Measurements from ENCODE around the gene ALKBH3.
A peak's percentile ranks its signal among the peaks of the same experiment; 100 is the strongest.

ALKBH3 gene

GRCh38 chr11:43931717-43932039 is 51.0 kb downstream of the ALKBH3 start:
- no peaks in the 10 kb centered on the region for H3K36me3 ChIP-seq (ENCODE audit: control insufficient read depth, insufficient read depth, low read length)
- no peak overlapping the region for H3K9ac ChIP-seq (ENCODE audit: low read depth, low read length)
- peaks cover 23% of the 10 kb centered on the region for H3K4me1 ChIP-seq (ENCODE audit: control insufficient read depth, insufficient read depth, low read length)
- no peaks in the 10 kb centered on the region for H3K27me3 ChIP-seq (ENCODE audit: control insufficient read depth, insufficient read depth, low read length)
- no peak overlapping the region for H3K4me3 ChIP-seq (ENCODE audit: low read depth, low read length)
- no peak overlapping the region for H3K27ac ChIP-seq (ENCODE audit: low read depth, low read length)
- H3K9me3 ChIP-seq (ENCODE audit: control insufficient read depth, insufficient read depth, low read length): no peaks in the 10 kb centered on the region

DNA sequence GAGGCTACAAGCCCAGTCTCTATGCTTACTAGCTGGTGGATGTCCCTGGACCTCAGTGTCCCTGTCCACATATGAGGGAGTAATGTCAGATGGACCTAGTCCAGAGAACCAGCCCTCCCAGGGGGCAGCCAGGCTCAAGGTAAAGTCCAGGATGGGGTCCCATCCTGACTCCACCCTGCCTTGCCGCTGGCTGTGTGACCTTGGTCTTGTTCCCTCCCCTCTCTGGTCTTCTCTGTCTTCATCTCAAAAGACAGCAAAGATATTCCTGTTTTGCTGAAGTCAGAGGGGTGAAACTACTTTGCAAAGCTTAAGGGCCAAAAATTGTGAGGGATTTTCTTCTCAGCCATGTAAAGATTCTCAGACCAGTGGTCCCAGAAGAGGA is 52.6 kb downstream of the ALKBH3 start:
- Histone ChIP-seq H3K9me3 (ENCODE audit: control insufficient read depth, insufficient read depth, low read length) (no peaks in the 10 kb centered on the region), H3K27ac (ENCODE audit: low read depth, low read length) (no peak overlapping the region), H3K4me3 (ENCODE audit: low read depth, low read length) (no peak overlapping the region), H3K4me1 (ENCODE audit: control insufficient read depth, insufficient read depth, low read length) (peaks cover 12% of the 10 kb centered on the region; the same call in 1 of the 2 replicates), H3K9ac (ENCODE audit: low read depth, low read length) (no peak overlapping the region), H3K27me3 (ENCODE audit: control insufficient read depth, insufficient read depth, low read length) (no peaks in the 10 kb centered on the region), H3K36me3 (ENCODE audit: control insufficient read depth, insufficient read depth, low read length) (no peaks in the 10 kb centered on the region)

DNA sequence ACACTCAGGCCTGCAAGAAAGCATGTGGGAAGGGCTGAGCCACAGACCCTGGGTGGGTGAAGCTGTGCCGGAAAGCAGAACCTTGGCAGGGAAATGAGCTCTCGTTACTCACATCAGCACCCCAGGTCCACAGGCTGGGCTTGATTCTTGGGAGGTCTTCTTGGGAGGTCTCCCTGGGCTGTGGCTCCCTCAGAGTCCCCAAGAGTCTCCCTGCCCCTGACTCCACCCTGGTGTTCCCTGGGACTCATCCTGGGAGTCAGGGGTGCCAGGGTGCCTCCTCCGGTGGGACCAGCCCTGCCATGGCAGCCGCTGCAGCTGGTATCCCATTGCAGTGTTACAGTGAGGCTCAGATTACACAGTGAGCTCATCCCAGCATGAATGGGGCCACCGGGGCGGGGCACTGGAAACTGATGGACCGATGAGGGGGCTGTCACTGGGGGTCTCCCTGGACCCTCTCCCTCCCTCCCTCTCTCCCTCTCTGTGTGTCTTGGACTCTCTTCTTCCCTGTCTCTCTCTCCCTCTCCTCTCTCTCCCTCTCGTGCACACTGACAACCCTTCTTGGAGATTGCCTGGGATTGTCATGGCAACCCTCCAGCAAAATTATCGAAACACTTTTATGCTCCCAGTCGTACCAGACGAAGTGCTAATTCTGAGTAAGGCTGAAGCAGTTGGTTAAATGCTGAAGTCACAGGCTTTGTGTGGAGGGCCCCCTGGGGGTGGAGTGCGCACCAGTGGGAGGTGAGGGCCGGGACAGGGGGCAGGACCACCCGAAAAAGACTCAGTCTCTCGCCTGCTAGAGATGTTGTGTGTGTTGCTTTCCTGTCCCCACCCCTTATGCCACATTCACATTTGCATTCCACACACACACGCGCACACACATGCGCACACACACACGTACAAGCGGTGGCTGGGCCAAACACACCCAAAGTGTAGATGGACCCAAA is 53.2 kb downstream of the ALKBH3 start:
- Histone ChIP-seq H3K4me1 (ENCODE audit: control insufficient read depth, insufficient read depth, low read length) (peaks cover 12% of the 10 kb centered on the region; the same call in 1 of the 2 replicates), H3K27me3 (ENCODE audit: control insufficient read depth, insufficient read depth, low read length) (no peaks in the 10 kb centered on the region), H3K4me3 (ENCODE audit: low read depth, low read length) (no peak overlapping the region), H3K9me3 (ENCODE audit: control insufficient read depth, insufficient read depth, low read length) (no peaks in the 10 kb centered on the region), H3K9ac (ENCODE audit: low read depth, low read length) (no peak overlapping the region), H3K36me3 (ENCODE audit: control insufficient read depth, insufficient read depth, low read length) (no peaks in the 10 kb centered on the region), H3K27ac (ENCODE audit: low read depth, low read length) (no peak overlapping the region)

DNA sequence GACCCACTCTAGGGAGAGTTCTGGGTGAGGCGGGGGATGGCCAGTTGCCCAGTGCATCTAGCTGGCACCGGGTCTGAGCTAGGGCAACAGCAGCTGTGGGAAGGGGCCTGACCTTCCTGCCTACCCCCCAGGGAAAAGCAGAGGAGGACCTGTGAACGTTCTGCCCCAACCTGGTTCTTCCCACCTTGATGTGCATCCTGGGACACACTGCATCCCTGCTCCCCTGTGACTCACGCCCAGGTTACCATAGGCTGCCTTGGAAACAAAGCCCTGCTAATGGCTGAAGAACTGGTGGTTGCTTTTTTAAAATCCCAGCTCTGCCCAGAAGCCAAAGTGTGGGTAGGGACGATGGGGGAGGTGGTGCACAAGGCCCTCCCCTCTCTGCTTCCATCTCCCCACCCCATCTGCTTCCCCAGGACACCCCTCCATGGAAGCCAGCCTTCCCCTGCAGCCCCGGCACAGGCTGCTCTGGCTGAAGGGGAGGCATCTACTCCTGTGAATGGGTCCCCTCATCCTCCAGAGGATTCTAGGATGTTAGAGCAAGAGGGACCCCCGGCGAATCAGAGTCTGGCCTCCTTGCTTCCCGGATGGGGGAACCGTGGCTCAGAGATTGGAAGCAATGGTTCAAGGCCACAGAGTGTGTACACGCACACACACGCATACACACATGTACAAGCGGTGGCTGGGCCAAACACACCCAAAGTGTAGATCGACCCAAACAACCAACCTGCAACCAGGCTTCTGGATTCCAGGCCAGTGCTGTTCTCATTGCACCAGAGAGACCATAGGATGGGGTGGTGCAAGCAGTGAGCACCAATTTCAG is 54.2 kb downstream of the ALKBH3 start:
- peaks cover 12% of the 10 kb centered on the region; the same call in 1 of the 2 replicates for H3K4me1 ChIP-seq (ENCODE audit: control insufficient read depth, insufficient read depth, low read length)
- H3K9me3 ChIP-seq (ENCODE audit: control insufficient read depth, insufficient read depth, low read length): no peaks in the 10 kb centered on the region
- H3K27me3 ChIP-seq (ENCODE audit: control insufficient read depth, insufficient read depth, low read length): no peaks in the 10 kb centered on the region
- H3K9ac ChIP-seq (ENCODE audit: low read depth, low read length): no peak overlapping the region
- no peaks in the 10 kb centered on the region for H3K36me3 ChIP-seq (ENCODE audit: control insufficient read depth, insufficient read depth, low read length)
- H3K4me3 ChIP-seq (ENCODE audit: low read depth, low read length): no peak overlapping the region
- H3K27ac ChIP-seq (ENCODE audit: low read depth, low read length): no peak overlapping the region

DNA sequence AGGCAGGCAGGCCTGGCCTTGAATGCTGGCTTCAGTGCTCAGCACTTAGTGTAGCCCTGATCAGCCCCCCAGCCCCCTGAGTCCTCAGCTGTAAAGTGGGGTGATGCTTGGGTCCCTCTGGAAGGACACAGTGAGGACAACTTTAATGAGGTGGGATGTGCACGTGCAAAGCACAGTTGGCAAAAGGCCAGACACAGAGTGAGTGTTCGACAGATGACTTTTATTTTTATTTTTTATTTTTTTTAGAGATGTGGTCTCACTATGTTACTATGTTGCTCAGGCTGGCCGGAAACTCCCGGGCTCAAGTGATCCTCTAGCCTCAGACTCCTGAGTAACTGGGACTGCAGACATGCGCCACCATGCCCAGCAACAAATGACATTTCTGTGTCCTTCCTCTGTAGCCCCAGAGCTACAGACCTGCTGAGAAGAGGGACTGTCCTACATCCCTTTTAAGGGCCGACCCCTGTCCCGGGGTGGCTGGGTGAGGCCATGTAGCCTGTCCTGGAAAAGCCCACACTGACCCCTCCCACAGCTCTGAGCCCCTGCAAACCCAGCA is 54.9 kb downstream of the ALKBH3 start:
- Histone ChIP-seq H3K4me1 (ENCODE audit: control insufficient read depth, insufficient read depth, low read length) (peaks cover 12% of the 10 kb centered on the region; the same call in 1 of the 2 replicates), H3K9ac (ENCODE audit: low read depth, low read length) (no peak overlapping the region), H3K4me3 (ENCODE audit: low read depth, low read length) (no peak overlapping the region), H3K27ac (ENCODE audit: low read depth, low read length) (no peak overlapping the region), H3K27me3 (ENCODE audit: control insufficient read depth, insufficient read depth, low read length) (peaks cover 4% of the 10 kb centered on the region), H3K36me3 (ENCODE audit: control insufficient read depth, insufficient read depth, low read length) (no peaks in the 10 kb centered on the region), H3K9me3 (ENCODE audit: control insufficient read depth, insufficient read depth, low read length) (no peaks in the 10 kb centered on the region)

GRCh38 chr11:43936076-43936475 is 55.4 kb downstream of the ALKBH3 start:
- Histone ChIP-seq H3K36me3 (ENCODE audit: control insufficient read depth, insufficient read depth, low read length) (no peaks in the 10 kb centered on the region), H3K4me3 (ENCODE audit: low read depth, low read length) (no peak overlapping the region), H3K9me3 (ENCODE audit: control insufficient read depth, insufficient read depth, low read length) (no peaks in the 10 kb centered on the region), H3K27me3 (ENCODE audit: control insufficient read depth, insufficient read depth, low read length) (peaks cover 10% of the 10 kb centered on the region), H3K4me1 (ENCODE audit: control insufficient read depth, insufficient read depth, low read length) (peaks cover 12% of the 10 kb centered on the region; the same call in 1 of the 2 replicates), H3K9ac (ENCODE audit: low read depth, low read length) (no peak overlapping the region), H3K27ac (ENCODE audit: low read depth, low read length) (no peak overlapping the region)

- peaks cover 23% of the 10 kb centered on the region for H3K27me3 ChIP-seq (ENCODE audit: control insufficient read depth, insufficient read depth, low read length)
- no peak overlapping the region for H3K4me3 ChIP-seq (ENCODE audit: low read depth, low read length)
- H3K4me1 ChIP-seq (ENCODE audit: control insufficient read depth, insufficient read depth, low read length): peaks cover 12% of the 10 kb centered on the region; the same call in 1 of the 2 replicates
- H3K9me3 ChIP-seq (ENCODE audit: control insufficient read depth, insufficient read depth, low read length): no peaks in the 10 kb centered on the region
- no peak overlapping the region for H3K27ac ChIP-seq (ENCODE audit: low read depth, low read length)
- H3K9ac ChIP-seq (ENCODE audit: low read depth, low read length): no peak overlapping the region
- no peaks in the 10 kb centered on the region for H3K36me3 ChIP-seq (ENCODE audit: control insufficient read depth, insufficient read depth, low read length)
Observed at GRCh38 chr11:43937434-43938411, 57.1 kb downstream of the ALKBH3 start.

- Histone ChIP-seq H3K4me3 (ENCODE audit: low read depth, low read length) (peak overlapping the region; percentile 45; the same call in 1 of the 2 replicates), H3K27ac (ENCODE audit: low read depth, low read length) (no peak overlapping the region), H3K36me3 (ENCODE audit: control insufficient read depth, insufficient read depth, low read length) (no peaks in the 10 kb centered on the region), H3K9me3 (ENCODE audit: control insufficient read depth, insufficient read depth, low read length) (no peaks in the 10 kb centered on the region), H3K4me1 (ENCODE audit: control insufficient read depth, insufficient read depth, low read length) (no peaks in the 10 kb centered on the region), H3K27me3 (ENCODE audit: control insufficient read depth, insufficient read depth, low read length) (peaks cover 55% of the 10 kb centered on the region), H3K9ac (ENCODE audit: low read depth, low read length) (no peak overlapping the region)
Observed at GRCh38 chr11:43941257-43941994, 60.8 kb downstream of the ALKBH3 start.

GRCh38 chr11:43942662-43943371 is 62.2 kb downstream of the ALKBH3 start:
- peaks cover 2% of the 10 kb centered on the region; the same call in 1 of the 2 replicates for H3K4me1 ChIP-seq (ENCODE audit: control insufficient read depth, insufficient read depth, low read length)
- H3K9ac ChIP-seq (ENCODE audit: low read depth, low read length): no peak overlapping the region
- no peaks in the 10 kb centered on the region for H3K36me3 ChIP-seq (ENCODE audit: control insufficient read depth, insufficient read depth, low read length)
- peaks cover 55% of the 10 kb centered on the region for H3K27me3 ChIP-seq (ENCODE audit: control insufficient read depth, insufficient read depth, low read length)
- H3K4me3 ChIP-seq (ENCODE audit: low read depth, low read length): peak overlapping the region; percentile 70
- no peaks in the 10 kb centered on the region for H3K9me3 ChIP-seq (ENCODE audit: control insufficient read depth, insufficient read depth, low read length)
- no peak overlapping the region for H3K27ac ChIP-seq (ENCODE audit: low read depth, low read length)

All from HUES48 (cell line).